Trophoblast cell (in vitro differentiated cells and primary cell): Measurements from ENCODE around the gene NADK2. TPM values are rescaled to one million over a fixed set of nuclear protein-coding genes. Genes with fewer than 3 reads are reported as not detected.
"Not testable (repeated sequence)": the region's sequence is repeated elsewhere in the genome, so short reads cannot be mapped to it uniquely, and the experiment has no call there.

Experiments used
- DNase-seq, 2 donors: peaks; one replicate each; pipeline ENCODE4 v3.0.0-alpha.2; 2016
- H2AFZ ChIP-seq: 2 replicates; pipeline ENCODE4 v1.6.1; 2013; ENCODE audit warnings: low read length, moderate library complexity, mild to moderate bottlenecking; ENCODE audit not compliant: insufficient read depth, poor library complexity
- H2AK5ac ChIP-seq: 2 replicates; pipeline ENCODE4 v1.6.1; 2013; ENCODE audit warnings: mild to moderate bottlenecking, low read length
- H2BK120ac ChIP-seq: 2 replicates; pipeline ENCODE4 v1.6.1; 2013; ENCODE audit warnings: low read length, mild to moderate bottlenecking, moderate library complexity; ENCODE audit not compliant: insufficient read depth, poor library complexity
- H2BK12ac ChIP-seq: 2 replicates; pipeline ENCODE4 v1.6.1; 2013; ENCODE audit warnings: mild to moderate bottlenecking, low read length, moderate library complexity
- H2BK5ac ChIP-seq: 2 replicates; pipeline ENCODE4 v1.6.1; 2013; ENCODE audit warnings: low read length, low read depth, moderate library complexity, mild to moderate bottlenecking; ENCODE audit not compliant: poor library complexity
- H3K14ac ChIP-seq: 2 replicates; pipeline ENCODE4 v1.6.1; 2013; ENCODE audit warnings: mild to moderate bottlenecking, low read length
- H3K18ac ChIP-seq: 2 replicates; pipeline ENCODE4 v1.6.1; 2013; ENCODE audit warnings: mild to moderate bottlenecking, low read length
- H3K23ac ChIP-seq: 2 replicates; pipeline ENCODE4 v1.6.1; 2013; ENCODE audit warnings: low read length
- H3K27ac ChIP-seq: 2 replicates; pipeline ENCODE4 v1.5.1; 2013; ENCODE audit warnings: low read depth, mild to moderate bottlenecking, inconsistent platforms, low read length, moderate library complexity
- H3K27me3 ChIP-seq: 2 replicates; pipeline ENCODE4 v1.6.1; 2013; ENCODE audit warnings: inconsistent platforms, mild to moderate bottlenecking, low read length, moderate library complexity; ENCODE audit not compliant: insufficient read depth
- H3K36me3 ChIP-seq, 2 experiments: 1 replicate in 1 of 2; 2 replicates in 1 of 2; pipeline ENCODE4 v1.6.1; 2013; ENCODE audit warnings: low read length in 2 of 2, mild to moderate bottlenecking in 2 of 2, moderate library complexity in 1 of 2; ENCODE audit not compliant: insufficient read depth in 2 of 2, control insufficient read depth in 1 of 2
- H3K4ac ChIP-seq: 2 replicates; pipeline ENCODE4 v1.6.1; 2013; ENCODE audit warnings: low read depth, mild to moderate bottlenecking, low read length, moderate library complexity
- H3K4me1 ChIP-seq, 2 experiments: 1 replicate in 1 of 2; 2 replicates in 1 of 2; pipeline ENCODE4 v1.6.1; 2013; ENCODE audit warnings: low read length in 2 of 2, mild to moderate bottlenecking in 2 of 2, moderate library complexity in 1 of 2; ENCODE audit not compliant: insufficient read depth in 2 of 2, control insufficient read depth in 1 of 2
- H3K4me2 ChIP-seq: 2 replicates; pipeline ENCODE4 v1.6.1; 2013; ENCODE audit warnings: inconsistent platforms, mild to moderate bottlenecking, low read length, moderate library complexity
- H3K4me3 ChIP-seq: 2 replicates; pipeline ENCODE4 v1.5.1; 2013; ENCODE audit warnings: mild to moderate bottlenecking, low read depth, low read length, inconsistent platforms
- H3K79me1 ChIP-seq: one replicate; pipeline ENCODE4 v1.6.1; 2013; ENCODE audit warnings: low read length
- H3K79me2 ChIP-seq: 2 replicates; pipeline ENCODE4 v1.6.1; 2013; ENCODE audit warnings: low read length, mild to moderate bottlenecking; ENCODE audit not compliant: control insufficient read depth, insufficient read depth, poor library complexity
- H3K9ac ChIP-seq: 2 replicates; pipeline ENCODE4 v1.6.1; 2013; ENCODE audit warnings: mild to moderate bottlenecking, low read length
- H3K9me3 ChIP-seq: 2 replicates; pipeline ENCODE4 v1.6.1; 2013; ENCODE audit warnings: low read depth, mild to moderate bottlenecking, control low read depth, inconsistent platforms, low read length; ENCODE audit not compliant: insufficient read depth
- H4K12ac ChIP-seq: 2 replicates; pipeline ENCODE4 v1.6.1; 2013; ENCODE audit warnings: low read depth, mild to moderate bottlenecking, low read length, moderate library complexity
- H4K8ac ChIP-seq: 2 replicates; pipeline ENCODE4 v1.6.1; 2013; ENCODE audit warnings: low read depth, mild to moderate bottlenecking, low read length, moderate library complexity
- H4K91ac ChIP-seq: one replicate; pipeline ENCODE4 v1.6.1; 2013; ENCODE audit warnings: low read depth, mild to moderate bottlenecking, low read length, moderate library complexity
- WGBS: extraction: QIAGEN DNeasy Blood & Tissue Kit; methylation state at CpG from one replicate; pipeline ENCODE4 v1.1.7; 2013; ENCODE audit warnings: missing lambda C conversion rate; ENCODE audit not compliant: insufficient read length, insufficient coverage; ENCODE audit errors: extremely low coverage; 5-methylcytosine and 5-hydroxymethylcytosine counted together
- polyA plus RNA-seq: library from polyadenylated mRNA; stranded (reverse); fragments of 200-250 nt; gene quantifications from 2 replicates; pipeline ENCODE4 v1.2.3, GENCODE V29; 2013

NADK2 gene
- polyA plus RNA-seq, result 6.8 and 7.6 TPM in 2 replicates

GRCh38 chr5:36241631-36242533 is at the start of gene NADK2:
Gene NADK2, minus strand, starts transcription at chr5:36241925. Its CDS starts 127 bp downstream, at chr5:36241798.
- H3K4ac ChIP-seq, result peak within 1 kb of the TSS; percentile 67
- H3K18ac ChIP-seq, result peak within 1 kb of the TSS; percentile 81
- peak within 1 kb of the TSS; percentile 89 for H4K91ac ChIP-seq
- H3K14ac ChIP-seq, result peak within 1 kb of the TSS; percentile 77
- peak within 1 kb of the TSS; percentile 91 for H4K12ac ChIP-seq
- peak within 1 kb of the TSS; percentile 81 for H3K27ac ChIP-seq
- WGBS, result no CpG with 5 or more reads among the region's 100 CpGs
- H3K27me3 ChIP-seq, result no peaks in the 10 kb centered on the region
- peak; percentile 97 to 99 for DNase-seq
- H4K8ac ChIP-seq, result peak within 1 kb of the TSS; percentile 96
- peak within 1 kb of the TSS; percentile 69 for H3K4me2 ChIP-seq
- peak within 1 kb of the TSS; percentile 58 for H2BK5ac ChIP-seq
- H2BK12ac ChIP-seq, result peak within 1 kb of the TSS; percentile 69
- H3K4me1 ChIP-seq, result peaks cover 0 to 11% of the 10 kb centered on the region in 2 experiments
- no peak within 1 kb of the TSS for H2AK5ac ChIP-seq
- peak within 1 kb of the TSS; percentile 84 for H3K4me3 ChIP-seq
- H3K23ac ChIP-seq, result no peak within 1 kb of the TSS
- peaks cover 4% of the 10 kb centered on the region for H3K9me3 ChIP-seq
- peak within 1 kb of the TSS; percentile 76 for H2BK120ac ChIP-seq
- H3K79me1 ChIP-seq, result peaks cover 12% of the 10 kb centered on the region
- H3K9ac ChIP-seq, result peak within 1 kb of the TSS; percentile 79
- H3K79me2 ChIP-seq, result peaks cover 7% of the 10 kb centered on the region
- no peaks in the 10 kb centered on the region for H3K36me3 ChIP-seq
- peak within 1 kb of the TSS; percentile 80 for H2AFZ ChIP-seq

GRCh38 chr5:36285837-36286615 is 44.3 kb upstream of the NADK2 start:
- no peak overlapping the region for H4K91ac ChIP-seq
- H2BK120ac ChIP-seq, result no peak overlapping the region
- H3K27me3 ChIP-seq, result no peaks in the 10 kb centered on the region
- no peaks in the 10 kb centered on the region for H3K36me3 ChIP-seq
- H3K79me1 ChIP-seq, result no peaks in the 10 kb centered on the region
- DNase-seq, result peak in 1 of 2 donors; percentile 37
- no CpG with 5 or more reads among the region's 2 CpGs for WGBS
- no peak overlapping the region for H4K8ac ChIP-seq
- H3K4me2 ChIP-seq, result no peak overlapping the region
- H3K4me3 ChIP-seq, result no peak overlapping the region
- no peak overlapping the region for H2AK5ac ChIP-seq
- H2AFZ ChIP-seq, result no peak overlapping the region
- H3K9ac ChIP-seq, result no peak overlapping the region
- no peak overlapping the region for H3K27ac ChIP-seq
- no peaks in the 10 kb centered on the region for H3K4me1 ChIP-seq
- H3K79me2 ChIP-seq, result no peaks in the 10 kb centered on the region
- no peak overlapping the region for H3K18ac ChIP-seq
- H4K12ac ChIP-seq, result no peak overlapping the region
- H3K4ac ChIP-seq, result no peak overlapping the region
- no peak overlapping the region for H3K23ac ChIP-seq
- no peak overlapping the region for H2BK5ac ChIP-seq
- H3K14ac ChIP-seq, result no peak overlapping the region
- H3K9me3 ChIP-seq, result peaks cover 2% of the 10 kb centered on the region
- no peak overlapping the region for H2BK12ac ChIP-seq

- H2AK5ac ChIP-seq, H2AFZ ChIP-seq, H3K4me2 ChIP-seq, H3K9ac ChIP-seq, H3K23ac ChIP-seq, H3K27me3 ChIP-seq, H2BK12ac ChIP-seq, H3K4me3 ChIP-seq, H3K4me1 ChIP-seq, H2BK5ac ChIP-seq, DNase-seq, H2BK120ac ChIP-seq, H3K36me3 ChIP-seq, H3K79me1 ChIP-seq, H3K79me2 ChIP-seq, H3K4ac ChIP-seq, H3K18ac ChIP-seq, H4K8ac ChIP-seq, H4K91ac ChIP-seq, H3K27ac ChIP-seq, H4K12ac ChIP-seq, H3K9me3 ChIP-seq, H3K14ac ChIP-seq: not testable (repeated sequence)
- WGBS, result no CpG with 5 or more reads among the region's 3 CpGs
Measured at GRCh38 chr5:36283775-36284174, 42.0 kb upstream of the NADK2 start.

- Histone ChIP-seq H3K4me2 (no peak overlapping the region), H3K27ac (no peak overlapping the region), H3K23ac (no peak overlapping the region), H3K18ac (no peak overlapping the region), H4K12ac (no peak overlapping the region), H2BK5ac (no peak overlapping the region), H3K79me2 (no peaks in the 10 kb centered on the region), H3K27me3 (no peaks in the 10 kb centered on the region), H3K4me1 (no peaks in the 10 kb centered on the region), H3K4ac (no peak overlapping the region), H3K79me1 (no peaks in the 10 kb centered on the region), H3K14ac (no peak overlapping the region), H3K36me3 (no peaks in the 10 kb centered on the region), H3K4me3 (no peak overlapping the region), H3K9me3 (no peaks in the 10 kb centered on the region), H4K91ac (no peak overlapping the region), H3K9ac (no peak overlapping the region), H2BK12ac (no peak overlapping the region), H2AK5ac (no peak overlapping the region), H2BK120ac (no peak overlapping the region), H4K8ac (no peak overlapping the region), H2AFZ (no peak overlapping the region)
- WGBS, result no CpG with 5 or more reads among the region's 2 CpGs
- no peak for DNase-seq
Measured at GRCh38 chr5:36281626-36282025, 39.9 kb upstream of the NADK2 start.
